IMR-90 (cell line): ENCODE measurements around the gene GABPB1.
A peak's percentile ranks its signal among the peaks of the same experiment; 100 is the strongest.

ENCODE experiments used
- BHLHE40 ChIP-seq: fragments of 150-350 bp; IDR thresholded peaks from 2 replicates; pipeline ENCODE4 v1.6.1; 2016; ENCODE audit warnings: mild to moderate bottlenecking, low read depth, low read length
- CEBPB ChIP-seq: IDR thresholded peaks from 2 replicates; pipeline ENCODE4 v1.6.1; 2012; ENCODE audit warnings: low read depth, low read length, improper control_type of control experiment
- CTCF ChIP-seq: conservative IDR thresholded peaks from 2 replicates; pipeline ENCODE4 v1.5.1; 2012; ENCODE audit warnings: mild to moderate bottlenecking, low read depth, low read length, improper control_type of control experiment
- FOS ChIP-seq: fragments of 150-350 bp; IDR thresholded peaks from 2 replicates; pipeline ENCODE4 v1.6.1; 2016; ENCODE audit warnings: low read depth, low read length
- MAFK ChIP-seq: IDR thresholded peaks from 2 replicates; pipeline ENCODE4 v1.6.1; 2012; ENCODE audit warnings: low read depth, low read length, improper control_type of control experiment
- MAZ ChIP-seq: IDR thresholded peaks from 2 replicates; pipeline ENCODE4 v1.6.1; 2012; ENCODE audit warnings: low read depth, mild to moderate bottlenecking, low read length, improper control_type of control experiment, moderate library complexity, borderline replicate concordance
- MXI1 ChIP-seq: IDR thresholded peaks from 2 replicates; pipeline ENCODE4 v1.6.1; 2012; ENCODE audit warnings: low read depth, mild to moderate bottlenecking, low read length, moderate library complexity, borderline replicate concordance
- POLR2A ChIP-seq: IDR thresholded peaks from 2 replicates; pipeline ENCODE4 v1.6.1; 2012; ENCODE audit warnings: mild to moderate bottlenecking, low read depth, low read length
- RAD21 ChIP-seq: IDR thresholded peaks from 2 replicates; pipeline ENCODE4 v1.6.1; 2012; ENCODE audit warnings: low read length, improper control_type of control experiment
- RCOR1 ChIP-seq: IDR thresholded peaks from 2 replicates; pipeline ENCODE4 v1.6.1; 2012; ENCODE audit warnings: mild to moderate bottlenecking, low read length, improper control_type of control experiment; ENCODE audit not compliant: insufficient replicate concordance
- RFX5 ChIP-seq: IDR thresholded peaks from 2 replicates; pipeline ENCODE4 v1.8.0; 2012; ENCODE audit warnings: low read depth, mild to moderate bottlenecking, low read length, moderate library complexity
- SMC3 ChIP-seq: fragments of 150-350 bp; IDR thresholded peaks from 2 replicates; pipeline ENCODE4 v1.6.1; 2016; ENCODE audit warnings: low read depth, mild to moderate bottlenecking, antibody characterized with exemption, low read length, moderate library complexity

- no peak for TF ChIP-seq CTCF
- TF ChIP-seq RAD21: no peak
- no peak for TF ChIP-seq RCOR1
- TF ChIP-seq CEBPB: no peak
- no peak for TF ChIP-seq MAZ
- TF ChIP-seq POLR2A: no peak
- 0 out of 2 replicates have a peak, but pooled peaks have one; percentile 13 for TF ChIP-seq FOS
- TF ChIP-seq RFX5: no peak
- no peak for TF ChIP-seq SMC3
- TF ChIP-seq MAFK: no peak
- no peak for TF ChIP-seq BHLHE40
- TF ChIP-seq MXI1: no peak
These were observed 113.1 kb downstream of the GABPB1 start for GRCh38 chr15:50241684-50242450.
